ENCODE data around the gene SIGLECL1.

The SIGLECL1 gene

GRCh38 chr19:51253088-51253806 lies 2.4 kb downstream of the SIGLECL1 start:
- DNase-seq: no peak

GRCh38 chr19:51256155-51256625 lies 5.3 kb downstream of the SIGLECL1 start:
- no peak for DNase-seq

- DNase-seq: no peak
Measured at GRCh38 chr19:51257471-51257870, 6.6 kb downstream of the SIGLECL1 start.

- no peak for DNase-seq
Measured at GRCh38 chr19:51258165-51259160, 7.6 kb downstream of the SIGLECL1 start.

GRCh38 chr19:51259348-51260245 lies 8.7 kb downstream of the SIGLECL1 start:
- peak; percentile 71 for DNase-seq

GRCh38 chr19:51263808-51264207 lies 12.9 kb downstream of the SIGLECL1 start:
- no peak for DNase-seq

GRCh38 chr19:51271067-51271466 lies 20.2 kb downstream of the SIGLECL1 start:
- no peak for DNase-seq

- DNase-seq: peak; percentile 27 to 42
Measured at GRCh38 chr19:51272183-51272810, 21.4 kb downstream of the SIGLECL1 start.

GRCh38 chr19:51274049-51274770 lies 23.3 kb downstream of the SIGLECL1 start:
- DNase-seq: no peak

- DNase-seq: no peak
Measured at GRCh38 chr19:51277112-51277511, 26.2 kb downstream of the SIGLECL1 start.

GRCh38 chr19:51282335-51282734 lies 31.5 kb downstream of the SIGLECL1 start:
- no peak for DNase-seq

GRCh38 chr19:51285682-51286081 lies 34.8 kb downstream of the SIGLECL1 start:
- no peak for DNase-seq

- no peak for DNase-seq
Measured at GRCh38 chr19:51289635-51290034, 38.8 kb downstream of the SIGLECL1 start.

GRCh38 chr19:51292971-51293370 lies 42.1 kb downstream of the SIGLECL1 start:
- no peak for DNase-seq

GRCh38 chr19:51293571-51294210 lies 42.8 kb downstream of the SIGLECL1 start:
- DNase-seq: no peak

GRCh38 chr19:51294211-51294976 lies 43.5 kb downstream of the SIGLECL1 start:
- DNase-seq: no peak

- no peak for DNase-seq
Measured at GRCh38 chr19:51294977-51295375, 44.1 kb downstream of the SIGLECL1 start.

GRCh38 chr19:51295382-51296126 lies 44.7 kb downstream of the SIGLECL1 start:
- no peak for DNase-seq

- no peak for DNase-seq
Measured at GRCh38 chr19:51296336-51297093, 45.6 kb downstream of the SIGLECL1 start.
